Measurements from ENCODE around the gene ETS1. TPM values are rescaled to one million over a fixed set of nuclear protein-coding genes. Genes with fewer than 3 reads are reported as not detected.

ETS1 gene
- total RNA-seq, 4 donors from 2014 or later: 23.6 to 56.7 (median 29.2) TPM

DNA sequence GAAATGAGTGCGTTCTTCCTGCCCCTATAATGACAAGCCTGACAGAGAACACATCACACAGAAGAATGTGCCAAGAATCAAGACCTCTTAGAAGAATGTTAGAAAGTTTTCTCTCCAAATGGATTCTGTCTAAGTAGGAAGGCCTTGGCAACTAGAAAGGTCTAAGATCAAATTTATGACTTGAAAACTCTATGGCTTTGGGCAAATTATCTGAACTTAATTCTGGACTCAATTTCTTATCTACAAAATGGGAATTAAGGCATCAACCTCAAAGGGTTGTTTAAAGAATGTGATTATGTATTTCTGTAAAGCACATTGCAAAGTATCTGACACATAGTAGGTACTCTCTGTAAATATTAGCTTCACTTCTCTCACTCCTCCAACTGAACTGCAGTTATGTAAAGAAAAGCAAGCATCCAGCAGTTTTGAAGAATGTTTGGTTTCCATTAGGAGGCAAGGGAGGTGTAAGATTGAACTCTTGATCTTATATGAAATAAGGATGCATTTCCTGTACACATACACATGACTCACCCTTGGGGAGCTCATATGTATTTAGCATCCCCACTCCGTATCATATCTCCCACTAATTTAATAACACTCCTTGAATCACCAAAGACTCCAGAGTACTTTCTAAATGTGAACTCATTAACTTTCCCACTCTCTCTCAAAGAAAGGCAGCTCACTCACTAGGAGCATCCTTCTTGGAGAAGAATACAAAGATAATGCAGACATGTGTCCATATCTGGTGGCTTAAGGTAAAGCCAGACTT, 77.6 kb downstream of the ETS1 start:
- no peak for DNase-seq
- Histone ChIP-seq H3K4me1 (peaks cover 21 to 66% (median 56%) of the 10 kb centered on the region in 4 donors), H3K27ac (peak overlapping the region; percentile 91 to 94 (median 92)), H3K36me3 (no peaks in the 10 kb centered on the region), H3K27me3 (no peaks in the 10 kb centered on the region), H3K4me3 (no peak overlapping the region), H3K9me3 (no peaks in the 10 kb centered on the region)
- in situ Hi-C loops (cut with MboI; ENCODE audit: low pct_ligation_motif_present in 1 of 4, low pct_unique_long_range_greater_than_20kb in 1 of 4, low sequenced_read_pairs in 3 of 4): loop anchor here in 1 of 4 donors (25.0 kb wide), 1 partner anchor 223 kb away; no protein-coding TSS in a partner anchor
- WGBS, 2 donors (ENCODE audit: low coverage in 1 of 2): 58 to 63% methylated on average over 2 of the region's 2 CpGs
- TF ChIP-seq POLR2AphosphoS5 (IDR thresholded peaks at IDR 0.05) (no peak), POLR2A (IDR thresholded peaks at IDR 0.05) (no peak), EP300 (IDR thresholded peaks at IDR 0.05; ENCODE audit: low read depth) (no peak)
- TF ChIP-seq, protein P1, sequence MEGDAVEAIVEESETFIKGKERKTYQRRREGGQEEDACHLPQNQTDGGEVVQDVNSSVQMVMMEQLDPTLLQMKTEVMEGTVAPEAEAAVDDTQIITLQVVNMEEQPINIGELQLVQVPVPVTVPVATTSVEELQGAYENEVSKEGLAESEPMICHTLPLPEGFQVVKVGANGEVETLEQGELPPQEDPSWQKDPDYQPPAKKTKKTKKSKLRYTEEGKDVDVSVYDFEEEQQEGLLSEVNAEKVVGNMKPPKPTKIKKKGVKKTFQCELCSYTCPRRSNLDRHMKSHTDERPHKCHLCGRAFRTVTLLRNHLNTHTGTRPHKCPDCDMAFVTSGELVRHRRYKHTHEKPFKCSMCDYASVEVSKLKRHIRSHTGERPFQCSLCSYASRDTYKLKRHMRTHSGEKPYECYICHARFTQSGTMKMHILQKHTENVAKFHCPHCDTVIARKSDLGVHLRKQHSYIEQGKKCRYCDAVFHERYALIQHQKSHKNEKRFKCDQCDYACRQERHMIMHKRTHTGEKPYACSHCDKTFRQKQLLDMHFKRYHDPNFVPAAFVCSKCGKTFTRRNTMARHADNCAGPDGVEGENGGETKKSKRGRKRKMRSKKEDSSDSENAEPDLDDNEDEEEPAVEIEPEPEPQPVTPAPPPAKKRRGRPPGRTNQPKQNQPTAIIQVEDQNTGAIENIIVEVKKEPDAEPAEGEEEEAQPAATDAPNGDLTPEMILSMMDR (IDR thresholded peaks at IDR 0.05): no peak
- intact Hi-C loops (cut with DNase I; ENCODE audit: low total_unique reads): no loop called here

DNA sequence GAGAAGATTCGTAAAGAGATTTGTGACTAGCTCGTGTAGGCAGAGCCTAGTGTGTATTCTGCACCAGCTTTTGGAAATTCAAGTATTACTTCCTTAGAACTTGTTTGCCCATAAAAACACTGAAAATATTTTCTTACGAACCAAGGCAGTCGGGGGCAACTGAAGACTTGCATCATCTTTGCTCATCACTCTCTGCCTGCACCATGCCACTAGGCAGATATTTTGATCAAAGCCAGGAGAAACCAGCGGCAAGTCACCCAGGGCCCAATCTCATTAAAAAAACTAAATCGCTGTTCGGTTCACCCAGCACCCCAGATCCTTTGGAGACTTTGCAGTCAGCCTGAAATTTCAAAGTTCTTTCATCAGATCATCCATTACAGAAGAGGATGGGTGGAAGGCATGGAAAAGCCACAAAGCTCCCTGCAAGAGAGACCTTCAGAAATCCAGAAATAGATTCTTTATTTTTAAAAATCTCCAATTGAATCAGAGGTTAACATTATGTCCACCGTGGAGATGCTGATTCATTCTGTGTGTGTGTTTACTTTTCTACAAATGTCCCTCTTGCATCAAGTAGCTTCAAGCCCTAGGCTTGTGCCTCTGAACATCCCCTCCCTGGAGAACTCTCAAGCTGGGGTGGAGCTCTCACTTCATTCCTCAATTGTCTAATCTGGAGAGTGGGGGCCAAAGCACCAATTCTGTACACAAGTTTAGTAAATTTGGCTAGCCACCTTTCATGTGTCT, 78.4 kb downstream of the ETS1 start:
- in situ Hi-C loops (cut with MboI; ENCODE audit: low pct_ligation_motif_present in 1 of 4, low pct_unique_long_range_greater_than_20kb in 1 of 4, low sequenced_read_pairs in 3 of 4): loop anchor here in 1 of 4 donors (25.0 kb wide), 1 partner anchor 222 kb away; no protein-coding TSS in a partner anchor
- peaks cover 25 to 69% (median 62%) of the 10 kb centered on the region in 4 donors for H3K4me1 ChIP-seq
- 33 to 61% methylated on average over 3 to 8 of the region's 8 CpGs for WGBS, 2 donors (ENCODE audit: low coverage in 1 of 2)

DNA sequence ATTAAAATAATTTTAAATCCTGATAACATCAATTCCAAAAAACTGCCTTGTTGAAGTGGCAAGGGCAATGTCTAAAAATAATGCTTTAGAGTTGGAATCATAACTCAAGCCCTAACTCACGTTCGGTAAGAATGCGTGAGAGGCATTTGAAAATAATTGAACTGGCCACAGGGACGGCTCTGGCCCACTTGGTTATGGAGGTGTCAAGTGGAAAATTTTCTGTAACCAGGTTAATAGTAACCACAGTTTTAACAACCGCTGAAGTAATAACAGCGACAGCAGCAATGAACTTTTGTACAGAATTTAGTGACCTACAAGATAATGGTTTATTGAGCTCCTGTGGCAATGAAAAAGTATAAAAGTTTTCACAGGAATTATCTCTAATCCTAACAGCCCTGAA, 79.4 kb downstream of the ETS1 start:
- Histone ChIP-seq H3K36me3 (no peaks in the 10 kb centered on the region), H3K4me1 (peaks cover 29 to 79% (median 71%) of the 10 kb centered on the region in 4 donors), H3K27ac (peak overlapping the region; percentile 91 to 94 (median 92)), H3K9me3 (no peaks in the 10 kb centered on the region), H3K4me3 (peak overlapping the region in 3 of 4 donors; percentile 13 to 37 (median 20)), H3K27me3 (no peaks in the 10 kb centered on the region)
- TF ChIP-seq POLR2A (IDR thresholded peaks at IDR 0.05) (no peak), POLR2AphosphoS5 (IDR thresholded peaks at IDR 0.05) (no peak), EP300 (IDR thresholded peaks at IDR 0.05; ENCODE audit: low read depth) (no peak)
- TF ChIP-seq, protein P1 (IDR thresholded peaks at IDR 0.05): no peak
- no peak for DNase-seq
- intact Hi-C loops (cut with DNase I; ENCODE audit: low total_unique reads) (no loop called here), in situ Hi-C loops (cut with MboI; ENCODE audit: low pct_ligation_motif_present in 1 of 4, low pct_unique_long_range_greater_than_20kb in 1 of 4, low sequenced_read_pairs in 3 of 4) (loop anchor here in 1 of 4 donors (25.0 kb wide), 1 partner anchor 221 kb away; no protein-coding TSS in a partner anchor)
- 16 to 18% methylated on average over 6 of the region's 6 CpGs for WGBS, 2 donors (ENCODE audit: low coverage in 1 of 2)

More for the DNA sequence above, 78.4 kb downstream of the ETS1 start:
- H3K4me3 ChIP-seq: no peak overlapping the region
- TF ChIP-seq POLR2A (IDR thresholded peaks at IDR 0.05) (no peak), POLR2AphosphoS5 (IDR thresholded peaks at IDR 0.05) (no peak), EP300 (IDR thresholded peaks at IDR 0.05; ENCODE audit: low read depth) (no peak)
- TF ChIP-seq, protein P1 (IDR thresholded peaks at IDR 0.05): no peak
- DNase-seq: no peak
- H3K9me3 ChIP-seq: no peaks in the 10 kb centered on the region
- H3K27me3 ChIP-seq: no peaks in the 10 kb centered on the region
- no peaks in the 10 kb centered on the region for H3K36me3 ChIP-seq
- H3K27ac ChIP-seq: peak overlapping the region; percentile 91 to 94 (median 92)
- intact Hi-C loops (cut with DNase I; ENCODE audit: low total_unique reads): no loop called here

Measured in transverse colon (tissue), 4 donors.